Measurements from ENCODE around the gene PANK2. TPM values are rescaled to one million over a fixed set of nuclear protein-coding genes. Genes with fewer than 3 reads are reported as not detected.
"Not testable (repeated sequence)": the region's sequence is repeated elsewhere in the genome, so short reads cannot be mapped to it uniquely, and the experiment has no call there.

The PANK2 gene
- total RNA-seq, 1 experiment from 2014 or later, result 48.8 TPM

DNA sequence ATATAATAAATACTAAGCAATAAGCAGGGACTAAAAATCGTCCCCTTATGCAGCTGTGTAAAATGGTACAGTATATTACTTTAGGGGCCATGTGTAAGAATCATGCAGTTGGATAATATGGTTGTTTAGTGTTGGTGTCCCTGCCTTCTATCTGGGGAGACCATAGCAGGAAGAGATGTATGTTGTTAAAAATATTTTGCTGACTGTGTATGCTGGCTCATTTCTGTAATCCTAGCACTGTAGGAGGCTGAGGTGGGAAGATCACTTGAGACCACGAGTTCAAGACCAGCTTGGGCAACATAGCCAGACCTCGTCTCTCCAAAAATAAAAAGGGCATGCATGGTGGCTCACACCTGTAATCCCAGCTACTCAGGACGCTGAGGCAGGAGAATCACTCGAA lies 5.6 kb downstream of the PANK2 start:
- DNase-seq (ENCODE audit: low read depth), result no peak
- in situ Hi-C loops (cut with HindIII; ENCODE audit: low pct_unique_long_range_greater_than_20kb, low sequenced_read_pairs), result no loop called here

GRCh38 chr20:3896302-3896701 lies 7.1 kb downstream of the PANK2 start:
- DNase-seq (ENCODE audit: low read depth), result no peak
- in situ Hi-C loops (cut with HindIII; ENCODE audit: low pct_unique_long_range_greater_than_20kb, low sequenced_read_pairs), result no loop called here

GRCh38 chr20:3896853-3897583 lies 7.8 kb downstream of the PANK2 start:
- in situ Hi-C loops (cut with HindIII; ENCODE audit: low pct_unique_long_range_greater_than_20kb, low sequenced_read_pairs), result no loop called here
- no peak for DNase-seq (ENCODE audit: low read depth)

DNA sequence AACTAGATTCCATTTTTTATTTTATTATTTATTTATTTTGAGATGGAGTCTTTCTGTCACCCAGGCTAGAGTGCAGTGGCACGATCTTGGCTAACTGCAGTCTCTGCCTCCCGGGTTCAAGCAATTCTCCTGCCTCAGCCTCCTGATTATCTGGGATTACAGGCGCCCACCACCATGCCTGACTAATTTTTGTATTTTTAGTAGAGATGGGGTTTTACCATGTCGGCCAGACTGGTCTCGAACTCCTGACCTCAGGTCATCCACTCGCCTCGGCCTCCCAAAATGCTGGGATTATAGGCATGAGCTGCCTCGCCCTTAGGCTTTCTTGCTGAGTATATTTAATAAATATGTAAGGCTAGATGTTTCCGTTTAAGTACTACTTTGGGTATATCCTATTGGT lies 9.0 kb downstream of the PANK2 start:
- DNase-seq (ENCODE audit: low read depth); in situ Hi-C loops (cut with HindIII; ENCODE audit: low pct_unique_long_range_greater_than_20kb, low sequenced_read_pairs): not testable (repeated sequence)

DNA sequence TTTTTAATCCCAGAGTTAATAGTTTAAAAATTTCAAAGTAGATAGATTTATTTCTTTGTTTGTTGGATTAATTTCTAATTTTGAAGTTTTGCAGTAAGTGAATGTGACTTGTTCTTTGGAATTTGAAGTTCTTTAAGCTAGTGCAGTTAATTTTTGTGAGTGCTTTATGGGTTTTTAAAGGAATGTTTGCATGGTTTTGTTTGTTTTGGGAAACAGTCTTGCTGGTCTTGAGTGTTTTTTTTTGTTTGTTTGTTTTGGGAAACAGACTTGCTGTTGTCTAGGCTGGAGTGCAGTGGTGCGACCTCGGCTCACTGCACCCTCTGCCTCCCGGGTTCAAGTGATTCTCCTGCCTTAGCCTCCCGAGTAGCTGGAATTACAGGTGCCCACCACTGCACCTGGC lies 9.5 kb downstream of the PANK2 start:
- in situ Hi-C loops (cut with HindIII; ENCODE audit: low pct_unique_long_range_greater_than_20kb, low sequenced_read_pairs), result no loop called here
- no peak for DNase-seq (ENCODE audit: low read depth)

GRCh38 chr20:3900187-3900604 lies 11.0 kb downstream of the PANK2 start:
- in situ Hi-C loops (cut with HindIII; ENCODE audit: low pct_unique_long_range_greater_than_20kb, low sequenced_read_pairs), result no loop called here
- no peak for DNase-seq (ENCODE audit: low read depth)

GRCh38 chr20:3901028-3901705 lies 12.0 kb downstream of the PANK2 start:
- no peak for DNase-seq (ENCODE audit: low read depth)
- in situ Hi-C loops (cut with HindIII; ENCODE audit: low pct_unique_long_range_greater_than_20kb, low sequenced_read_pairs), result no loop called here

DNA sequence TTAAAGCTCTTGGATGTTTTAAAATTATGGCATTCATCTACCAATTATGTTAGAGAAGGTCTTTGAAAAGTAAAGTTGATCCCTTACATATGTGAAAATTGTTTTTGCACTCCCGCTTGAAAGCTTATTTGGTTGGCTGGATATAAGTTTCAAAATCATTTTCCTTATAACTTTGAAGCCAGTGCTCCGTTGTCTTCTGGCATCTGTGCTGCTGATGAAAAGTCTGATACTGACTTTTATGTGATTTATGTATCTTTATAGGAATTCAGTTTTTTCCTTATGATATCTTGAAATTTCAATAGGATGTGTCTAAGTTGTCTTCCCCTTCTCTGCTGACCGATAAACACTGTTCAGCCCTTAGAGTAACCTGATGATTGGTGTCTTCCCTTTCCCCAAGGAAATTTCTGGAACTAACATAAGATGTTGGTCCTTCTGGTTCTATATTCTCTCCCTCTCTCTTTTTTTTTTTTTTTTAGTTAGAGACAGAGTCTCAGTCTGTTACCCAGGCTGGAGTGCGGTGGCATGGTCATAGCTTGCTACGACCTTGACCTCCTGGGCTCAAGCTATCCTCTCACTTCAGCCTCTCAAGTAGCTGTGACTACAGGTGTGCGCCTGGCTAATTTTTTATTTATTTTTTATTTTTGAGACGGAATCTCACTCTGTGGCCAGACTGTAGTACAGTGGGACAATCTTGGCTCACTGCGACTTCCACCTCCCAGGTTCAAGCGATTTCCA lies 12.7 kb downstream of the PANK2 start:
- in situ Hi-C loops (cut with HindIII; ENCODE audit: low pct_unique_long_range_greater_than_20kb, low sequenced_read_pairs), result no loop called here
- no peak for DNase-seq (ENCODE audit: low read depth)

DNA sequence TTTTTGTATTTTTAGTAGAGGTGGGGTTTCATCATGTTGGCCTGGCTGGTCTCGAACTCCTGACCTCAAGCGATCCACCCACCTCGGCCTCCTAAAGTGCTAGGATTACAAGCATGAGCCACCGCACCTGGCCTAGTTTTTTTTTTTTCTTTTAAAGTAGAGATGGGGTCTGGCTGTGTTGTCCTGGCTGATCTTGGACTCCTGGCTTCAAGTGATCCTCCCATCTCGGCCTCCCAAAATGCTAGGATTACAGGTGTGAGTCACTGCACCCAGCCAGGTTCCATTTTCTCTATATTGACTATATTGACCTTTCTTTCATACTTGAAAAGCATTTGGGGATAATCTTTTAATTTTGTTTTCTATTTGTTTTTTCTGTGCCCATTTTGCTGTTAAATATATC lies 13.3 kb downstream of the PANK2 start:
- no peak for DNase-seq (ENCODE audit: low read depth)
- in situ Hi-C loops (cut with HindIII; ENCODE audit: low pct_unique_long_range_greater_than_20kb, low sequenced_read_pairs), result no loop called here

GRCh38 chr20:3904224-3904623 lies 15.0 kb downstream of the PANK2 start:
- in situ Hi-C loops (cut with HindIII; ENCODE audit: low pct_unique_long_range_greater_than_20kb, low sequenced_read_pairs), result no loop called here
- no peak for DNase-seq (ENCODE audit: low read depth)

DNA sequence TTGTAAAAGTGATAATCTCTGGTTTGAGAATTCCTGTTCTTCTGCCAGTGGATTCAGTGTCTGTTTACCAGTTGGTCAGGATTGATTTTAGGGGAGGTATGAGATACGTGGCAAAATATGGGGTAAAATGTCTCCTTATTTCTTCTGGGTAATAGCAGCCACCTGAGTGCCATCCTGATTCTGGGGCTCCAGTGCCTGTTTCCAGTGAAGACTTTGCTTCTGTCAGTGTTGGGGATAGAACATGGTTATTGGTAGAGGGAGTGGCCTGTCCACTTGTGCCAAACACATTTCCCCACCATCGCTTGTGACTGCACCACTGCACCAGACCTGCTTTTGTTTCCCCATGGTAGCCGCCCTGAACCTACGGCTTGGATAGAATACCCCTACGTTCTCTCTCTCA lies 15.7 kb downstream of the PANK2 start:
- in situ Hi-C loops (cut with HindIII; ENCODE audit: low pct_unique_long_range_greater_than_20kb, low sequenced_read_pairs), result no loop called here
- DNase-seq (ENCODE audit: low read depth), result no peak

DNA sequence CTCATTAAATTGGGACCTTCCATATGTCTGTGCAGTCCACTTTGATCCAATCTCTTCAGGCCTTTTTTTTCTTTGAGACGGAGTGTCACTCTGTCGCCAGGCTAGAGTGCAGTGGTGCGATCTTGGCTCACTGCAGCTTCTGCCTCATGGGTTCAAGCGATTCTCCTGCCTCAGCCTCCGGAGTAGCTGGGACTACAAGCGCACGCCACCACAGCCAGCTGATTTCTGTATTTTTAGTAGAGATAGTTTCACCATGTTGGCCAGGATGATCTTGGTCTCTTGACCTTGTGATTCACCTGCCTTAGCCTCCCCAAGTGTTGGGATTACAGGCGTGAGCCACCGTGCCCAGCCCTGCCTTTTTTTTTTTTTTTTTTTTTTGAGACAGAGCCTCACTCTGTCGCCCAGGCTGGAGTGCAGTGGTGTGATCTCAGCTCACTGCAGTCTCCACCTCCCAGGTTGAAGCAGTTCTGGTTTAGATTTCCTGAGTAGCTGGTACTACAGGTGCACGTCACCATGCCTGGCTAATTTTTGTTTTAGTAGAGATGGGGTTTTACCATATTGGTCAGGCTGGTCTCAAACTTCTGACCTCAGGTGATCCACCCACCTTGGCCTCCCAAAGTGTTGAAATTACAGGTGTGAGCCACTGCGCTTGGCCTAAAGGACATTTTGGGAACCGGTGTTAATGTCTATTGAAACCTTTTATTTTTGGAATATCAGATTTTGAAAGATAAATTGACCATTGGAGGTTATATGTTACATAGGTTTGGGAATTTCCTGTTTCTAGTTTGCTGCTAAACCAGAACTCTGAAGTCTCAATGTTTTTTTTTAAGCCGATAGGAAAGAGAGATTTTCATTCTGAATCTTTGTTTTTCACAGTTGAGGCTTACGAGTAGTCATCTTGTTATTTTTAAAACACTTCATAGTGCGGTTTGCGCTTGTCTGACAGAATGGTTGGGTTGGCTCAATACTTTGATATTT lies 17.8 kb downstream of the PANK2 start:
- in situ Hi-C loops (cut with HindIII; ENCODE audit: low pct_unique_long_range_greater_than_20kb, low sequenced_read_pairs); DNase-seq (ENCODE audit: low read depth): not testable (repeated sequence)

- in situ Hi-C loops (cut with HindIII; ENCODE audit: low pct_unique_long_range_greater_than_20kb, low sequenced_read_pairs), result no loop called here
- no peak for DNase-seq (ENCODE audit: low read depth)
Measured at GRCh38 chr20:3908667-3909066, 19.5 kb downstream of the PANK2 start.

DNA sequence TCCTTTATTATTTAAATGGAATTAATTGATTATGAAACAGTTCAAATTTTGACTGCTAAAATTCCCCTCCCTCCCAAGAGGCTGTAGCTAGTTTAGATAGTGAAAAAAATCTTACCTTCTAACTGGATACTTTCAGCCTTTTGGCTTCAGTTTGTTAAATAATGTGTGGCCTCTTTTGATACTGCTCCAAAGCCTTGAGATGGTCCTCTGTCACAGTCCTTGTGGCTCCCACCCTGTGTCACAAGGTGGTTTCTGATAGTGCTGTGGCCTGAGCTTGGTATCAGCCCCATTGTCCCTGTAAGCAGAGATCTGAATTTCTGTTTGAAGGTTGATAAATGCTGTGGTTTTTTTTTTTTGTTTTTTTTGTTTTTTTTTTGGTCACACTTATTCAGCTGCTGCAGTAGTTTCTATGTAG lies 20.8 kb downstream of the PANK2 start:
- no peak for DNase-seq (ENCODE audit: low read depth)
- in situ Hi-C loops (cut with HindIII; ENCODE audit: low pct_unique_long_range_greater_than_20kb, low sequenced_read_pairs), result no loop called here

- in situ Hi-C loops (cut with HindIII; ENCODE audit: low pct_unique_long_range_greater_than_20kb, low sequenced_read_pairs), result no loop called here
- no peak for DNase-seq (ENCODE audit: low read depth)
Measured at GRCh38 chr20:3910853-3911252, 21.7 kb downstream of the PANK2 start.

DNA sequence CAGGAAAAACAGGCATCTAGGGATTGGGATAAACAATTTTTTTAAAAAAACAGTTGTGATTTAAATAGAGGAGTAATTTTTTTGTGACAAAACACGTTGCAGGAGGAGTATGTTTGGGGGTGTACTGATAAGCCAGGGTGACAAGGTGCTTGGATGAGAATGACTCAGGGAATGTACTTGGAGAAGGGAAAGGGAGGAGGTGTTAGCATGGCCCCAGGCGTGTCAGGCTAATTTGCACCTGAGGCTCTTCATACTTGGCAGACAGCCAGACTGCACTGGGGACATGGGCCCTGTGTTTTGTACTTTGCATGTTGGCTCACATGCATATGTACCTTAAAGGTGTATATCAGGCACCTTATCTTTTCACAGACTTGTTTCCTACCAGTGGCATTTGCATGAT lies 22.8 kb downstream of the PANK2 start:
- no peak for DNase-seq (ENCODE audit: low read depth)
- in situ Hi-C loops (cut with HindIII; ENCODE audit: low pct_unique_long_range_greater_than_20kb, low sequenced_read_pairs), result no loop called here

DNA sequence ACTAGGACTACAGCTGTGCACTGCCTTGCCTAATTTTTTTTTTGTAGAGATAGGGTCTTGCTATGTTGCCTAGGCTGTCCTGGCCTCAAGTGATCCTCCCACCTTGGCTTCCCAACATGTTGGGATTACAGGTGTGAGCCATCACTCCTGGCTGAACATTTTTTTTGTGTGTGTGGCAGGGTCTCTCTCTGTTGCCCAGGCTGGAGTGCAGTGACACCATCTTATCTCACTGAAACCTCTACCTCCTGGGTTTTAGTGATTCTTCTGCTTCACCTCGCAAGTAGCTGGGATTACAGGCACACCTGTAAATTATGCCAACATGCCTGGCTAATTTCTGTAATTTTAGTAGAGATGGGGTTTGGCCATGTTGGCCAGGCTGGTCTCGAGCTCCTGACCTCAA lies 25.3 kb downstream of the PANK2 start:
- DNase-seq (ENCODE audit: low read depth), result no peak
- in situ Hi-C loops (cut with HindIII; ENCODE audit: low pct_unique_long_range_greater_than_20kb, low sequenced_read_pairs), result no loop called here

DNA sequence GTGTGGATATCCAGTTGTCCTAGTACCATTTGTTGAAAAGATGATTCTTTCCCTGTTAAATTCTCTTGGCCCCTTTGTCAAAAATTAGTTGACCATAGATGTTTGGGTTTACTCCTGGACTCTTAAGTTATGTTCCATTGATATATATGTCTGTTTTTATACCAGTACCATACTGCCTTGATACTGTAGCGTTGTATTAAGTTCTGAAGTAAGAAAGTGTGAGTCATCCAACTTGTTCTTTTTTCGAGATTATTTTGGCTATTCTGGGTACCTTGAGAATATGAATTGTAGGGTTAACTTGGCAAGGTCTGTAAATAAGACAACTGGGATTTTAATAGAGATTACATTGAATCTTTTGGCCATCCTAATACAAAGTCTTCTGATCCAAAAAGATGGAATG lies 26.5 kb downstream of the PANK2 start:
- no peak for DNase-seq (ENCODE audit: low read depth)
- in situ Hi-C loops (cut with HindIII; ENCODE audit: low pct_unique_long_range_greater_than_20kb, low sequenced_read_pairs), result no loop called here

Measured in Caki2 (cell line).